SHP77 (cell line): ENCODE data around the gene SLC35G4.
A peak's percentile ranks its signal among the peaks of the same experiment; 100 is the strongest.
"Not testable (repeated sequence)": the region's sequence is repeated elsewhere in the genome, so short reads cannot be mapped to it uniquely, and the experiment has no call there.

Experiments
- DNase-seq, 2 experiments: peaks; one replicate each; lab custom pipeline; 2025; lab: John Stamatoyannopoulos, UW

The SLC35G4 gene

GRCh38 chr18:11614042-11614441, 4.6 kb downstream of the SLC35G4 start:
- not testable (repeated sequence) for DNase-seq

GRCh38 chr18:11614981-11615380, 5.6 kb downstream of the SLC35G4 start:
- DNase-seq, result not testable (repeated sequence)

- not testable (repeated sequence) for DNase-seq
Measured at GRCh38 chr18:11647310-11647709, 37.9 kb downstream of the SLC35G4 start.

GRCh38 chr18:11647804-11648203, 38.4 kb downstream of the SLC35G4 start:
- DNase-seq, result not testable (repeated sequence)

GRCh38 chr18:11649839-11650238, 40.4 kb downstream of the SLC35G4 start:
- DNase-seq, result no peak

GRCh38 chr18:11651899-11652298, 42.5 kb downstream of the SLC35G4 start:
- no peak for DNase-seq

- DNase-seq, result no peak
Measured at GRCh38 chr18:11653521-11653920, 44.1 kb downstream of the SLC35G4 start.

- peak in 1 of 2 experiments; percentile 13 for DNase-seq
Measured at GRCh38 chr18:11654736-11655605, 45.6 kb downstream of the SLC35G4 start.

GRCh38 chr18:11655606-11655932, 46.2 kb downstream of the SLC35G4 start:
- DNase-seq, result no peak

- no peak for DNase-seq
Measured at GRCh38 chr18:11657152-11657551, 47.8 kb downstream of the SLC35G4 start.

- no peak for DNase-seq
Measured at GRCh38 chr18:11657554-11657953, 48.2 kb downstream of the SLC35G4 start.

- DNase-seq, result no peak
Measured at GRCh38 chr18:11658019-11658418, 48.6 kb downstream of the SLC35G4 start.

GRCh38 chr18:11658989-11659388, 49.6 kb downstream of the SLC35G4 start:
- no peak for DNase-seq
